Endodermal cell (in vitro differentiated cells): ENCODE data around the gene OTUD4. TPM values are rescaled to one million over a fixed set of nuclear protein-coding genes. Genes with fewer than 3 reads are reported as not detected.
A peak's percentile ranks its signal among the peaks of the same experiment; 100 is the strongest.

Source experiments
- DNase-seq: peaks from one replicate; pipeline ENCODE4 v3.0.0-alpha.2; 2017
- H3K27ac ChIP-seq: 2 replicates; pipeline ENCODE4 v1.5.1; 2013; ENCODE audit warnings: mild to moderate bottlenecking, low read depth, low read length, moderate library complexity
- H3K27me3 ChIP-seq: 2 replicates; pipeline ENCODE4 v1.6.1; 2013; ENCODE audit warnings: mild to moderate bottlenecking, low read length, moderate library complexity; ENCODE audit not compliant: insufficient read depth, control insufficient read depth, poor library complexity, severe bottlenecking
- H3K36me3 ChIP-seq: 2 replicates; pipeline ENCODE4 v1.7.0; 2013; ENCODE audit warnings: mild to moderate bottlenecking, low read length, moderate library complexity; ENCODE audit not compliant: control insufficient read depth, insufficient read depth
- H3K4me1 ChIP-seq: one replicate; pipeline ENCODE4 v1.7.0; 2013; ENCODE audit warnings: low read length; ENCODE audit not compliant: control insufficient read depth, insufficient read depth
- H3K4me3 ChIP-seq: 2 replicates; pipeline ENCODE4 v1.5.1; 2013; ENCODE audit warnings: mild to moderate bottlenecking, low read length, moderate library complexity
- H3K9ac ChIP-seq: 2 replicates; pipeline ENCODE4 v1.6.1; 2013; ENCODE audit warnings: mild to moderate bottlenecking, low read length, moderate library complexity; ENCODE audit not compliant: poor library complexity, severe bottlenecking; ENCODE audit errors: extremely low read depth
- H3K9me3 ChIP-seq: 2 replicates; pipeline ENCODE4 v1.6.1; 2013; ENCODE audit warnings: mild to moderate bottlenecking, low read length, moderate library complexity; ENCODE audit not compliant: control insufficient read depth
- H3K27ac Mint-ChIP-seq: 2 replicates; pipeline ENCODE4 v1.8.0; 2020; ENCODE audit warnings: mixed read lengths
- H3K27me3 Mint-ChIP-seq: 2 replicates; pipeline ENCODE4 v1.8.0; 2021; ENCODE audit warnings: mild to moderate bottlenecking, mixed read lengths; ENCODE audit not compliant: insufficient read depth
- H3K36me3 Mint-ChIP-seq: 2 replicates; pipeline ENCODE4 v1.8.0; 2020; ENCODE audit warnings: low read depth, mixed read lengths
- H3K4me1 Mint-ChIP-seq: 2 replicates; pipeline ENCODE4 v1.8.0; 2020; ENCODE audit warnings: mixed read lengths
- H3K4me3 Mint-ChIP-seq: 2 replicates; pipeline ENCODE4 v1.8.0; 2020; ENCODE audit warnings: mild to moderate bottlenecking, moderate library complexity, mixed read lengths
- H3K9me3 Mint-ChIP-seq: 2 replicates; pipeline ENCODE4 v1.8.0; 2020; ENCODE audit warnings: mild to moderate bottlenecking, mixed read lengths
- CTCF ChIP-seq: fragments of 200-600 bp; sonication (generic); conservative IDR thresholded peaks from 2 replicates; pipeline ENCODE4 v1.5.0; 2021; ENCODE audit warnings: antibody characterized with exemption, mild to moderate bottlenecking
- WGBS, 2 experiments: methylation state at CpG; one replicate each; pipeline versions ENCODE4 v1.1.5 to v1.1.7; 2013; ENCODE audit warnings: missing lambda C conversion rate in 2 of 2, mixed read lengths in 1 of 2; ENCODE audit not compliant: insufficient coverage in 1 of 2, insufficient read length in 1 of 2; 5-methylcytosine and 5-hydroxymethylcytosine counted together
- total RNA-seq, 2 donors: library from RNA; stranded (reverse); fragmentation: NEBNext Ultra II Directional in 1 of 2; extraction: Animal tissue kit (Norgen Biotek cat#: 25700) in 1 of 2; gene quantifications; 2 replicates in 1 of 2; 3 replicates in 1 of 2; pipeline ENCODE4 v1.2.1, GENCODE V29; 2021

OTUD4 gene
- total RNA-seq, 2 donors from 2014 or later = 49.6 to 55.5 TPM

- H3K36me3 ChIP-seq = no peaks in the 10 kb centered on the region
- no peaks in the 10 kb centered on the region for H3K27me3 Mint-ChIP-seq
- TF ChIP-seq CTCF = peak; percentile 79
- H3K9me3 Mint-ChIP-seq = no peaks in the 10 kb centered on the region
- peaks cover 11% of the 10 kb centered on the region for H3K4me1 Mint-ChIP-seq
- no peaks in the 10 kb centered on the region for H3K36me3 Mint-ChIP-seq
- H3K9me3 ChIP-seq = peaks cover 14% of the 10 kb centered on the region
- H3K27me3 ChIP-seq = no peaks in the 10 kb centered on the region
- no peak overlapping the region for H3K4me3 Mint-ChIP-seq
- no peak overlapping the region for H3K27ac Mint-ChIP-seq
- no peak overlapping the region for H3K4me3 ChIP-seq
- no peaks in the 10 kb centered on the region for H3K4me1 ChIP-seq
- no peak overlapping the region for H3K9ac ChIP-seq
- H3K27ac ChIP-seq = no peak overlapping the region
- DNase-seq = no peak
These were observed 36.1 kb upstream of the OTUD4 start for GRCh38 chr4:145216535-145216934.

- DNase-seq = no peak
- no peak for TF ChIP-seq CTCF
- H3K9ac ChIP-seq = no peak overlapping the region
- no peak overlapping the region for H3K4me3 Mint-ChIP-seq
- H3K4me1 ChIP-seq = no peaks in the 10 kb centered on the region
- no peaks in the 10 kb centered on the region for H3K27me3 Mint-ChIP-seq
- H3K36me3 Mint-ChIP-seq = no peaks in the 10 kb centered on the region
- H3K27ac ChIP-seq = no peak overlapping the region
- H3K4me3 ChIP-seq = no peak overlapping the region
- H3K36me3 ChIP-seq = no peaks in the 10 kb centered on the region
- H3K27me3 ChIP-seq = no peaks in the 10 kb centered on the region
- peaks cover 14% of the 10 kb centered on the region for H3K9me3 ChIP-seq
- WGBS, 2 experiments = 82 to 92% methylated on average over 2 of the region's 2 CpGs
- H3K9me3 Mint-ChIP-seq = no peaks in the 10 kb centered on the region
- no peak overlapping the region for H3K27ac Mint-ChIP-seq
- H3K4me1 Mint-ChIP-seq = peaks cover 9% of the 10 kb centered on the region
These were observed 32.9 kb upstream of the OTUD4 start for GRCh38 chr4:145213245-145213644.

GRCh38 chr4:145207934-145208333, 27.5 kb upstream of the OTUD4 start:
- no peaks in the 10 kb centered on the region for H3K4me1 Mint-ChIP-seq
- H3K36me3 ChIP-seq = no peaks in the 10 kb centered on the region

More at GRCh38 chr4:145207934-145208333, 27.5 kb upstream of the OTUD4 start:
- Mint-ChIP-seq H3K36me3 (no peaks in the 10 kb centered on the region), H3K27me3 (no peaks in the 10 kb centered on the region), H3K27ac (no peak overlapping the region), H3K9me3 (no peaks in the 10 kb centered on the region), H3K4me3 (no peak overlapping the region)
- 100% methylated on average over 1 of the region's 2 CpGs for WGBS, 2 experiments
- no peaks in the 10 kb centered on the region for H3K27me3 ChIP-seq
- no peak overlapping the region for H3K27ac ChIP-seq
- DNase-seq = no peak
- no peak for TF ChIP-seq CTCF
- no peaks in the 10 kb centered on the region for H3K9me3 ChIP-seq
- H3K4me3 ChIP-seq = no peak overlapping the region
- H3K9ac ChIP-seq = no peak overlapping the region
- no peaks in the 10 kb centered on the region for H3K4me1 ChIP-seq
